NCI-H1417 (cell line): Measurements from ENCODE around the gene MEG3.

Source experiments
- DNase-seq, 3 experiments: peaks; one replicate each; lab custom pipeline; 2025; lab: John Stamatoyannopoulos, UW

Gene MEG3

DNA sequence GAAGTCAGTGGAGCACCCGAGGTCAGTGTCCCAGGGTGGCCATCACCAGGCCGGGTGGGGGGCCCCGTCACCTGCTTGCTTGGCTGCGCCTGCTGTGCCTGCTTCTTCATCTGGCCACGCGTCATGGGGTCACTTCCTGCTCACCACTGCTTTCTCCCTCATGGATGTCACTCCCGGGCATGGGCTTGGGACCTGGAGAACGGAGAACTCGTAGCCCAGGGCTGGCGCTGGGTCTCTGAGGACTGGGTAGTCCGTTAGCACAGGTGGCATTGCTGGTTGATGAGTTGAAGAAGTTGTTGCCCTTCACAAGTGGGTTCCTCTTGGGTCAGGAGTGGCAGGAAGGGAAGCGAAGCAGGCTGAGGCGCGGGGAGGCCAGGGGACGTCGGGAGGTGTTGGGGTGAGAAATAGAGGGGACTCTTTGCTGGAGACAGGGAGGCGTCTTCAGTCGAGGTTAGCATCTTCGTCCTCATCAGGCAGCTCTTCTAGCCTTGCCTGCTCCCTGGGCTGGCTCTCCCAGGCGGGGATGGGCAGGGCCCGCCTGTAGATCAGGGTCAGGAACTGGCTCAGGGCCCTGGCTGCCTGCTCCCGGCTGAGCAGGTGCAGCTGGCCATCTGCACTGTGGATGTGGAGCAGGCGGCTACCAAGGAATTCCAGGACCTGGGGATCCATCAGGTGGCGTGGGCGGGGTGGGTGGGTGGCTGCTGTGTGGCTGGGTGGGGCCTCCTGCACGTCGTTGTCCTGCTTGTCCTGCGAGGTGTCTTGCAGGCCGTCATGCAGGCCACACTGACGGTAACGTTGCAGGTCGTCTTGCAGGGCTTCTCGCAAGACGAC is 54.6 kb downstream of the MEG3 start:
- DNase-seq: no peak

DNA sequence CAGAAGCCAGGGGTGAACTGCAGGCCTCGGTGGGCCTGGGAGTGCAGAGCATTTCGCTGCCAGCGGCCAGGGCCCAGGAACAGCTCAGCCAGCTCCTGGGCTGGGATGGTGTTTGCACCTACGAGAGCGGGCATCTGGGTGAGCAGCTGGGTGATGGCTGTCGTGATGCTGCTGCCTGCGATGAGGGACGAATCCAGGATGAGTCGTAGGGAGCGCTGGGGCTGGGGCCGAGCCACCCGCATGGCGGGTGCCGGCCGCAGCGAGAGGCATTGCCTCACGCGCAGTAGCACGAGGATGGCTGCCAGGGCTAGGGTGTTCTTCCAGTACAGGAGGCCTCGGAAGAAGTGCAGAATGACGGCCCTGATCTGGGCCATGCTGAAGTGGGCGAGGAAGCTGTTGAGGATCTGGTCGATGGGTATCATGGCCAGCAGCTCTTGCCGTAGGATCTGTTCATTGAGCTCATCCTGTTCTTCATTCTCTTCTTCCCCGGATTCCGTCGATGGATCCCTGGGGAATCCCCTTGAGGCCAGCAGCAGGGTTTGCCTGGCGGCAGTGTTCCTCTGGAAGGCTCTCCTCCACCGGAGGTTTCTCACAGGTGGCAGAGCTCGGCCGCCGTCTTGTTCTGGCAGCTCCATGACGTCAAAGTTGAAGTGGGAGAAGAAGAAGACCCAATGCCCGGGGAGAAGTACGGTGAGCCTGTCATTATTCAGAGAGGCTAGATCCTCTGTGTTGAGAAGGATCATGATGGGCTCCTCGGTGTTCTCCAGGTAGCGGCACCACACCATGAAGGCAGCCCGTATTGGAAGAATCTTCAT is 55.5 kb downstream of the MEG3 start:
- no peak for DNase-seq

DNA sequence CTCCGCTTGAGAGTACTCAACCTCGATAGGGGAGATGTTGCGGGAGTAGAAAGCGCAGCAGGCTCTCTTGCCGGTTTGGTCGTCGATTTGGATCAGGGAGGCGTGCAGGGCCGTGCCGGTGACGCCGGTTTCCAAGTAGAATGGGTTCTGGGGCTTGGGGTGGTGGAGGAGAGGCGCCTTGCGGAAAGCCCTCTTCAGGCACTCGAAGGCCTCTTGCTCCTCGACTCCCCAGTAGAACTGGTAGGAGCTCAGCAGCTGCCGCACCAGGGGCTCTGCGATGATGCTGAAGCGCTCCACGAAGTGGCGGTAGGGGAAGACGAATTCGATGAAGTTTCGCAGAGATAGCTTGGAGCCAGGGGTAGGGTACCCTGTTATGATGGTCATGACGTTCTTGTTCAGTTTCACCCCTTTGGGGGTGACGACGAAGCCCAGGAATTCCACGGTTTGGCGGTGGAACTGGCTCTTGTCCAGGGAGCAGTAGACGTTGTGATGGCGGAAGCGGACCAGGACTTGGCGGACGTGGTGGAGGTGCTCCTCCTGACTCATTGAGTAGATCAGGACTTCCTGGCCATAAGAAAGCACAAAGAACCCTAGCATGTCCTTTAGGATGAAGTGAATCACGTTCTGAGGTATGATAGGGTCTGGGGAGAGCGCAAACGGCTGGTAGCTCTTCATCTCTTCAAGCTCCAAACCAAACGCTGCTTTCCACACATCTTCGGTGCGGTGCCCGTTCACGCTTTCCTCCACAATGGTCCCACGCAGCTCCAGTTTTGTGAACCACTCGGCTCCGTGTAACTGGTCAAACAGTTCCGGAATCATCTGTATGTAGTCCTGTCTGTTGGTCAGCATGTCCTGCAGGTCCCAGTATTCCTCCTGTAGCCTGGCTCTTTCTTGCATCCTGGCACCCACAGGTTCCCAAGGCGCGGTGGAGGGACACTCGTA is 56.4 kb downstream of the MEG3 start:
- DNase-seq: no peak

GRCh38 chr14:100882991-100883788 is 57.3 kb downstream of the MEG3 start:
- DNase-seq: no peak

DNA sequence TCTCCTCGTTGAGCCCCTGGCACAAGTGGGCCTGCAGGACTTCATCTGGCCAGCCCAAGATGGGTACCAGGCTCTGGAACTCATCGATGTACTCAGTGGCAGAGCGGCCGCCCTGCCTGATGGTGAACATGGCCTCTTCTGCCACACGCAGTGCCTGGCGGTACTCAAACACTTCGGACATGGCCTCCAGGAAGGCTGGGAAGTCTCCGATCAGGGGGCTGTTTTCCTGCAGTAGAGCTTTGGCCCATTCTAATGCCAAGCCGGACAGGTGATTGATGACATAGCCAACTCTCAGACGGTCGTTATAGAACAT is 57.8 kb downstream of the MEG3 start:
- no peak for DNase-seq

- no peak for DNase-seq
Measured at GRCh38 chr14:100884456-100884855, 58.5 kb downstream of the MEG3 start.

DNA sequence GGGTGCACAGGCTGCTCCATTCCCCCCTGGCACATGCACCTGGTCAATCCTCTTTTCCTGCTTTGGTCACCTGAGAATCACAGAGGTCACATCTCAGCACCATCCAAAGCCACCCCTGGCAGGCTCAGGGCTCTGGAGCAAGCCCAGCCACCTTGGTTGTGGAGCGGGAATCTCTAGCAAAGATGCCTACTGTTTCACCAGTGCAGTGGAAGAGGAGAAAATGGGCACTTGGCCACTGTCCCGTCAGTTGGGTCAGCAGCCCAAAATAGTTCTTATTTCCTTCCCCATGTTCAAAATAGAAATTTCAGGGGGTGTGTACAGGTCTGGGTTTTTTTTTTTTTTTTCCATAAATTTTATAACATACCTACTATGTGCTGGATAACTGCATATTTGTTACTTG is 59.3 kb downstream of the MEG3 start:
- no peak for DNase-seq

- no peak for DNase-seq
Measured at GRCh38 chr14:100885617-100886016, 59.7 kb downstream of the MEG3 start.

DNA sequence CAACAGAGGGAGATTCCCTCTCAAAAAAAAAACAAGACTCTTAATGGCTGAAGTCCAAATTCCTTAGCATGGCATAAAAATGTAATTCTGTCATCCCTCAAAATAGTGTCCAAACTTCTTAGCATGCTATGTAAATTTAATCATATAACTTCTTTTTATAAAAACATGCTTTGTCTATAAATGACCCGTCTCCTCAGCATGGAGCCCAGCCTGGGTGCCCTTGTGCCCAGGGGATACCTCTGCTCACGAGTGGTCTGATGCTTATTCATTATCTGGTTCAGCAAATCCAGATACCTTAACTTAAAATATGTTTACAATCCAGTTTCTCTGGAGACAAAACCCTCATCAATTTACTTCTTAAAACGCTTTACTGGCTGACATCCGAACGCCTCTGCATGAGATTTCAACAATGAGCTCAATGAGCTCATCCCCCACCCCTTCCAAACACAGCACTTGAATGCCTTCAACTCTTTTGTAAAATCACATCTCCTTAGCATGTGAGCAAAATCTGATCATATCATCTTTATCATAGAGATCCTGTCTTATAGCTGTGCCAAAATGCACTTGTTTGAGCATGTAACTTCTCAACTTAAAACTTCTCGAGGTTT is 61.9 kb downstream of the MEG3 start:
- peak in 1 of 3 experiments; percentile 16 for DNase-seq

- no peak for DNase-seq
Measured at GRCh38 chr14:100888789-100889315, 62.9 kb downstream of the MEG3 start.

DNA sequence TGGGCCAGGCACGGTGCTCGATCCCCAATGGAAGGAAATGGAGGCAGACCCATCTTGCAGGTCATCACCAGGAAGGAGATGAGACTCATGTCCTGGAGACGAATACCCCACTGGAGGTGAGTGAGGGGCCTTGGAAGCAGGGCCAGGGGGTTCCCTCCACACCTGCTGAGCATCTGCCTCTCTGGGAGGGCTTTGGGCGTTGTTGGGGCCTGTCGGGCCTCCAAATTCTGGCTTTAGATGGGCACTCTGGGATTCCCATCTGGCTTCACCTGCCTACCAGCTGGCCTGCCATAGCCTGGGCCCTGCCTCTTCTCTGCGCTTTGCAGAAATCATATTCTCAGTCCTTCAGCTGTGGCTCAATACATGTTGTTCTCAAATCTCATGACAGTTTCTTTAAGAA is 63.7 kb downstream of the MEG3 start:
- no peak for DNase-seq

GRCh38 chr14:100890061-100890850 is 64.3 kb downstream of the MEG3 start:
- DNase-seq: no peak

DNA sequence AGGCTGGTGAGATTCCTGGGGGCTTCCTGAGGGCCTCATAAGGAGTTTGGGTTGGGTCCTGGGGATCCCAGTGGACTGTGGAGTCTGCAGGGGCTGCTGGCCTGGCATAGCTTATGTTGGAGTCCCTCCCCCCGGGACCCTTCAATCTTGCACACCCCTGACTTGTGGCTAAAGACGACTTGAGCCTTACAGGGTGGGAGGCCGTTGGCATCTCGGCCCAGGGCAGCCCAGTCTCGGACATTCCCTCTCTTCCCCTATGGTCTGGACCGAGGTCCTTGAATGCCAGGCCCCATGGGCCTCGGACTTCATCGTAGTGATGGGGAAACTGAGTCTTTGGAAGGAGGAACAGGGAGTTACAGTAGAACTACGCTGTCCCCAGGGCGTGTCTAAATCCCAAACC is 65.1 kb downstream of the MEG3 start:
- no peak for DNase-seq

- no peak for DNase-seq
Measured at GRCh38 chr14:100891501-100892445, 65.9 kb downstream of the MEG3 start.

DNA sequence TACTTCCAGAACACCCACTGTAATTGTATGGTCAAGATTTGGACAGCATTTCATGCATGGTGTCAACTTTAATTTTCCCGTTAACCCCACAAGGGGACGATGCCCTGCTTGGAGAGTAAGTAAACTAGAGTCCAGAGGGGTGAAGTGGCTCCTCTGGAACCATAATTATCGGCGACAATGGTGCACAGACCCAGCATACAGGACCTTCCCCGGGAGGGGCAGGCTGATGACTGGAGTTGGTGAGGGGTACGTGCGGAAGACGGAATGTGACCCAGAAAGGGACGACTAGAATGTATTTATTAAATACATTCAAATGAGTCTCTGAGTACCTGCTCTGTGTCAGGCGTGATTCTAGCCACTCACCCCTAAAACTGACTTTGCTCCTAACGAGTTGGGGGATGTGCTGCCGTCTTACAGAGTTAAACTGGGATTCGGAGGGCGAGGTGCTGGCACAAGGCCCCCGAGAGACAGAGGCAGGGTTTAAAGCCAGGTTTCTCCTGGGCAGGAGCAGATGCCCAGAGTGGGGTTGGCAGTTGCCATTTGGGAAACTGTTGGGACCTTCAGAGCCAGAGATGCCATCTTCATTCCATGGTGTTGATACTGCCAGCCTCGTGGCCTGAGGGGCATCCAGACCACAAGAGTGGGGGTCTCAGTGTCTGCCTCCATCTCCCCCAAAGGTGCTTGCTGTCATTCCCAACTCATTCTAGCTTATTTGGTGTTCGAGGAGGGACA is 66.7 kb downstream of the MEG3 start:
- no peak for DNase-seq

DNA sequence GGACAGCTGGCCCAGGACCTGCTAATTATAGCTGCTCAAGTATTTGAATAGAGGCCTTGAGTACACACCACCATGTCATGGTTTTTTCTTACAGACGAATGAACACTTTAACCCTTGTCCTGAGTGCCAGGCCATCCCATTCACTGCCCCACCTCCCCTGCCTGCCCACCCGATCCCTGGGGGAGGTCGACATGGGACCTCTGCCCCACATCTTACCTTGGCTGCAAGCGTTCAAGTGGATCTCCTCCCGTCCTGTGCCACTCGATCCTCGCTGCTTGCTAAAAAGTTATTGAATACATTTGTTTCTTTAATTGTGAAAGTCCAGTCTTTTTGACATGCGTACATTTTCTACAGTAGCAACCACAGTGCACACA is 67.3 kb downstream of the MEG3 start:
- peak in 1 of 3 experiments; percentile 11 for DNase-seq

DNA sequence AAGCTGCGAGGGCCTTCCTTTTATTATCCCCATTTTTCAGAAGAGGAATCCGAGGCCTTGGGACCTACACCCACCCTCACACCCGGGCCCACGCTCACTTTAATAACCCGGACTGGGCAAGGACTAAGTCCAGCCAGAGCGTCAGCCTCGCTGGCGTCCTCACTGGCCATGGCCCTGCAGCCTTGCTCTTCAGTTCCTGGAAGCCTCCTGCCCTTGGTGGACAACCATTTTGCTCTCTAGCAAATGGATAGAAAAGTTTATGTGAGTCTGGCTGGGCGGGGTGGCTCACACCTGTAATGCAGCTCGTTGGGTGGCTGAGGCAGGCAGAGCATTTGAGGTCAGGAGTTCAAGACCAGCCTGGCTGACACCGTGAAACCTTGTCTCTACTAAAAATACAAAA is 67.8 kb downstream of the MEG3 start:
- DNase-seq: no peak

GRCh38 chr14:100894416-100894815 is 68.5 kb downstream of the MEG3 start:
- DNase-seq: no peak
